ENCODE results near the gene PLCB1. TPM values are rescaled to one million over a fixed set of nuclear protein-coding genes. Genes with fewer than 3 reads are reported as not detected.
A peak's percentile ranks its signal among the peaks of the same experiment; 100 is the strongest.

PLCB1 gene
- total and polyA plus RNA-seq, 4 donors = 1.6 to 43.8 (median 6.1) TPM

DNA sequence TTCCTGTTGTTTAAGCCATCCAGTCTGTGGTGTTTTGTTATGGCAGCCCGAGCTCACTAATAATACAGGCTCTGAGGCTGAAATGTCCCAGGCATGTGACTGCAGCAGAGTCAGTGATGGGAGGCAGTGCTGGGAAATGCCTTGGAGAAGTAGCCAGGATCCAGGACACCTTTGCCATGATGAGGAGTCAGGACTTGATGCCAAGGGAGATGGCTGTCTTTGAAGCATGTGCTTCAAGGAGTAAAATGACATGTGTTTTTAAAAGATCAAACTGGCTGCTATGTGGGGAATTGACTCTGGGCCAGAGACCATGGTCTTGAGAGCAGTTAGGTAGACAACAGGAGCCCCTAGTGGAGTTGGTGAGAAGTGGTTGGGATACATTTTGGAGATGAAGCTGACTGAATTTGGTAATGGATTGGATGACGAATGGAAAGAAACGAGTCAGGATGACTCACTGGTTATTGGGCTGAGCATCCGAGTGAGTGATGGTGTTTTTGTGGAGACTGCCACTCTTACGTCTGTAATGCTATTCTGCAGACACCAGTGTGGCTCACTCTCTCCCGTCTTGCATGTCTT is 322.2 kb downstream of the PLCB1 start:
- no peaks in the 10 kb centered on the region for H3K36me3 ChIP-seq (ENCODE audit: control insufficient read depth in 4 of 4, insufficient read depth in 4 of 4, low read length in 4 of 4)
- DNase-seq (peak in 2 of 3 donors; percentile 17 to 31), ATAC-seq (ENCODE audit: insufficient read depth, low FRiP score) (no peak)
- peaks cover 0 to 4% (median 0%) of the 10 kb centered on the region in 5 donors for H3K4me1 ChIP-seq (ENCODE audit: control insufficient read depth in 5 of 5, insufficient read depth in 5 of 5, low read length in 5 of 5)
- TF ChIP-seq, protein P1, sequence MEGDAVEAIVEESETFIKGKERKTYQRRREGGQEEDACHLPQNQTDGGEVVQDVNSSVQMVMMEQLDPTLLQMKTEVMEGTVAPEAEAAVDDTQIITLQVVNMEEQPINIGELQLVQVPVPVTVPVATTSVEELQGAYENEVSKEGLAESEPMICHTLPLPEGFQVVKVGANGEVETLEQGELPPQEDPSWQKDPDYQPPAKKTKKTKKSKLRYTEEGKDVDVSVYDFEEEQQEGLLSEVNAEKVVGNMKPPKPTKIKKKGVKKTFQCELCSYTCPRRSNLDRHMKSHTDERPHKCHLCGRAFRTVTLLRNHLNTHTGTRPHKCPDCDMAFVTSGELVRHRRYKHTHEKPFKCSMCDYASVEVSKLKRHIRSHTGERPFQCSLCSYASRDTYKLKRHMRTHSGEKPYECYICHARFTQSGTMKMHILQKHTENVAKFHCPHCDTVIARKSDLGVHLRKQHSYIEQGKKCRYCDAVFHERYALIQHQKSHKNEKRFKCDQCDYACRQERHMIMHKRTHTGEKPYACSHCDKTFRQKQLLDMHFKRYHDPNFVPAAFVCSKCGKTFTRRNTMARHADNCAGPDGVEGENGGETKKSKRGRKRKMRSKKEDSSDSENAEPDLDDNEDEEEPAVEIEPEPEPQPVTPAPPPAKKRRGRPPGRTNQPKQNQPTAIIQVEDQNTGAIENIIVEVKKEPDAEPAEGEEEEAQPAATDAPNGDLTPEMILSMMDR (IDR thresholded peaks at IDR 0.05; ENCODE audit: control extremely low read depth, extremely low read depth) = no peak
- WGBS, 2 donors = 61 to 70% methylated on average over 6 of the region's 6 CpGs
- no peaks in the 10 kb centered on the region for H3K27me3 ChIP-seq (ENCODE audit: control insufficient read depth in 3 of 3, insufficient read depth in 3 of 3, low read length in 2 of 3)
- H3K9ac ChIP-seq (ENCODE audit: insufficient read depth in 1 of 2, low read length in 2 of 2) = no peak overlapping the region
- no peak overlapping the region for H3K27ac ChIP-seq (ENCODE audit: low read depth in 1 of 2, low read length in 1 of 2)
- no peak overlapping the region for H3K4me3 ChIP-seq
- H3K9me3 ChIP-seq (ENCODE audit: control insufficient read depth in 4 of 4, insufficient read depth in 3 of 4, low read length in 3 of 4) = no peaks in the 10 kb centered on the region

- Histone ChIP-seq H3K4me3 (no peak overlapping the region), H3K9me3 (ENCODE audit: control insufficient read depth in 4 of 4, insufficient read depth in 3 of 4, low read length in 3 of 4) (no peaks in the 10 kb centered on the region), H3K27ac (ENCODE audit: low read depth in 1 of 2, low read length in 1 of 2) (no peak overlapping the region), H3K9ac (ENCODE audit: insufficient read depth in 1 of 2, low read length in 2 of 2) (no peak overlapping the region), H3K4me1 (ENCODE audit: control insufficient read depth in 5 of 5, insufficient read depth in 5 of 5, low read length in 5 of 5) (peaks cover 0 to 4% (median 0%) of the 10 kb centered on the region in 5 donors), H3K27me3 (ENCODE audit: control insufficient read depth in 3 of 3, insufficient read depth in 3 of 3, low read length in 2 of 3) (no peaks in the 10 kb centered on the region), H3K36me3 (ENCODE audit: control insufficient read depth in 4 of 4, insufficient read depth in 4 of 4, low read length in 4 of 4) (no peaks in the 10 kb centered on the region)
- TF ChIP-seq, protein P1 (IDR thresholded peaks at IDR 0.05; ENCODE audit: control extremely low read depth, extremely low read depth) = no peak
- no peak for DNase-seq
- ATAC-seq (ENCODE audit: insufficient read depth, low FRiP score) = no peak
Measured at GRCh38 chr20:8456765-8457164, 324.7 kb downstream of the PLCB1 start.

DNA sequence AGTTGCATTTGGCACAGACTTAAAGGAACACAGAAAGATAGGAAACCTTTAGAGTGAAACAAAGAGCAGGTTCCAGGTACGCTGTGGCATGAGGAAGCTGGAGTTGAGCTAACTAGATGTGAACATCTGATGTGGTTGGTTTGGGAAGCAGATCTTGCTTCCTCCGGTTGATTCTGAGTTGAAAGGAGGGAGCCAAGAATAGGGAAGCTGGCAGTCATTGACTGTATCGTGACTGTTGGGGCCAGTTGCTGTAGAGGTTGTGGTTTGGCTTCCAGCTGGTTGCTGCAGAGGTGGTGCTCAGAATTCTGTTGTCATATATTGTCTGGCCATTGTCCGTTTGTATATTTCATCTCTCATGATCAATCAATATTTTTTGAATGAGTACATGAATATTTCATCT is 325.9 kb downstream of the PLCB1 start:
- Histone ChIP-seq H3K36me3 (ENCODE audit: control insufficient read depth in 4 of 4, insufficient read depth in 4 of 4, low read length in 4 of 4) (no peaks in the 10 kb centered on the region), H3K4me1 (ENCODE audit: control insufficient read depth in 5 of 5, insufficient read depth in 5 of 5, low read length in 5 of 5) (peaks cover 0 to 4% (median 0%) of the 10 kb centered on the region in 5 donors), H3K4me3 (no peak overlapping the region), H3K9ac (ENCODE audit: insufficient read depth in 1 of 2, low read length in 2 of 2) (no peak overlapping the region), H3K27me3 (ENCODE audit: control insufficient read depth in 3 of 3, insufficient read depth in 3 of 3, low read length in 2 of 3) (no peaks in the 10 kb centered on the region), H3K9me3 (ENCODE audit: control insufficient read depth in 4 of 4, insufficient read depth in 3 of 4, low read length in 3 of 4) (no peaks in the 10 kb centered on the region), H3K27ac (ENCODE audit: low read depth in 1 of 2, low read length in 1 of 2) (no peak overlapping the region)
- no peak for ATAC-seq (ENCODE audit: insufficient read depth, low FRiP score)
- TF ChIP-seq, protein P1 (IDR thresholded peaks at IDR 0.05; ENCODE audit: control extremely low read depth, extremely low read depth) = no peak
- 19 to 62% methylated on average over 4 of the region's 4 CpGs for WGBS, 2 donors
- peak in 1 of 3 donors; percentile 7 for DNase-seq

DNA sequence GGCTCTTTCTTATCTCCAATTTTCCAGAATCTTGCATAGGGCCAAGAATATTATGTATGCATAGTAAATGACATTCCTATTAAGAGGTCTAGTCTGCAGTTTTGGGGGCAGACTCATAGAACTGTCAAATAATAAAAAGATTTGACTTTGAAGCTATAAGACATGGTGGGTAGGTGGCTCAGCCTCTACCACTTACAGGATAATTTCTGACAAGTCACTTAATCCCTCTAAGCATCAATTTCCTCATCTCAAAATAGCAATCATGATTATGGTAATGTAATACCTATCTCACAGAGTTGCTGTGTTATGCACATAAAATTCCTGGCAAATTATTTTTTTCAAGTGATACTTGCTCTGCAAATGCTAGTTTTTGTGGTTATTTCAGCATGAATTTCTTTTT is 329.1 kb downstream of the PLCB1 start:
- ATAC-seq (ENCODE audit: insufficient read depth, low FRiP score) (no peak), DNase-seq (no peak)
- Histone ChIP-seq H3K4me3 (no peak overlapping the region), H3K4me1 (ENCODE audit: control insufficient read depth in 5 of 5, insufficient read depth in 5 of 5, low read length in 5 of 5) (no peaks in the 10 kb centered on the region), H3K36me3 (ENCODE audit: control insufficient read depth in 4 of 4, insufficient read depth in 4 of 4, low read length in 4 of 4) (no peaks in the 10 kb centered on the region), H3K9me3 (ENCODE audit: control insufficient read depth in 4 of 4, insufficient read depth in 3 of 4, low read length in 3 of 4) (no peaks in the 10 kb centered on the region), H3K9ac (ENCODE audit: insufficient read depth in 1 of 2, low read length in 2 of 2) (no peak overlapping the region), H3K27me3 (ENCODE audit: control insufficient read depth in 3 of 3, insufficient read depth in 3 of 3, low read length in 2 of 3) (no peaks in the 10 kb centered on the region), H3K27ac (ENCODE audit: low read depth in 1 of 2, low read length in 1 of 2) (no peak overlapping the region)
- TF ChIP-seq, protein P1 (IDR thresholded peaks at IDR 0.05; ENCODE audit: control extremely low read depth, extremely low read depth) = no peak
